ENCODE data around the gene DNMBP.

DNMBP gene

GRCh38 chr10:99852481-99853213, 157.1 kb downstream of the DNMBP start:
- no peak for TF ChIP-seq FOXM1 (IDR thresholded peaks at IDR 0.05; ENCODE audit: borderline replicate concordance)
- TF ChIP-seq ELF4 (IDR thresholded peaks at IDR 0.05): no peak
- no peak for TF ChIP-seq SUZ12 (IDR thresholded peaks at IDR 0.05)
- no peak for TF ChIP-seq LEF1 (IDR thresholded peaks at IDR 0.05; ENCODE audit: borderline replicate concordance)
- no peak for TF ChIP-seq FOXA1 (IDR thresholded peaks at IDR 0.05)
- no peak for TF ChIP-seq NFRKB (IDR thresholded peaks at IDR 0.05)
- no peak for TF ChIP-seq CTBP1 (IDR thresholded peaks at IDR 0.05; ENCODE audit: borderline replicate concordance)
- TF ChIP-seq, protein P1, sequence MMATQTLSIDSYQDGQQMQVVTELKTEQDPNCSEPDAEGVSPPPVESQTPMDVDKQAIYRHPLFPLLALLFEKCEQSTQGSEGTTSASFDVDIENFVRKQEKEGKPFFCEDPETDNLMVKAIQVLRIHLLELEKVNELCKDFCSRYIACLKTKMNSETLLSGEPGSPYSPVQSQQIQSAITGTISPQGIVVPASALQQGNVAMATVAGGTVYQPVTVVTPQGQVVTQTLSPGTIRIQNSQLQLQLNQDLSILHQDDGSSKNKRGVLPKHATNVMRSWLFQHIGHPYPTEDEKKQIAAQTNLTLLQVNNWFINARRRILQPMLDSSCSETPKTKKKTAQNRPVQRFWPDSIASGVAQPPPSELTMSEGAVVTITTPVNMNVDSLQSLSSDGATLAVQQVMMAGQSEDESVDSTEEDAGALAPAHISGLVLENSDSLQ (IDR thresholded peaks at IDR 0.05): no peak
- no peak for TF ChIP-seq ARNT (IDR thresholded peaks at IDR 0.05)
- no peak for TF ChIP-seq L3MBTL2 (conservative IDR thresholded peaks at IDR 0.05)
- no peak for TF ChIP-seq HDGF (IDR thresholded peaks at IDR 0.05; ENCODE audit: borderline replicate concordance)
- TF ChIP-seq FOXK2 (IDR thresholded peaks at IDR 0.05): no peak
- no peak for TF ChIP-seq SP1 (IDR thresholded peaks at IDR 0.05)
- TF ChIP-seq ZNF384 (IDR thresholded peaks at IDR 0.05): no peak
- CTCF ChIA-PET: no interaction called here
- no peak for DNase-seq (ENCODE audit: extremely low spot score)
- POLR2A ChIA-PET: no interaction called here

DNA sequence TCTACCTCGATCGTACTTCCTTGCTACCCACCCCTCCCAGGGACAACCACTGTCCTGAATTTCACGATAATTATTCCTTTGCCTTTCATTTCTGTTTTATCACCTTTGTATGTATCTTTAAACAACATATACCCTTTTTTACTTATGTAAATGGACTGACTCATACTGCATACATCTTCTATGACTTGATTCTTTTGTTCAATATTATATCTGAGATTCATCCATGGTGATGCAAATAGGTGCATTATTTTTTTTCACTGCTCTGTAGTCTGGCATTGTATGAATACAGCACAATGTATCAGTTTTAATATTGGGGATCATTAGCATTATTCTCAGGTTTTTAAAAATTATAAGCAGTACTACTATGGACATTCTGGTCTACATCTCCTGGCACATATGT, 157.9 kb downstream of the DNMBP start:
- no peak for TF ChIP-seq SUZ12 (IDR thresholded peaks at IDR 0.05)
- TF ChIP-seq HDGF (IDR thresholded peaks at IDR 0.05; ENCODE audit: borderline replicate concordance): no peak
- no peak for TF ChIP-seq ELF4 (IDR thresholded peaks at IDR 0.05)
- ChIA-PET POLR2A (no interaction called here), CTCF (no interaction called here)
- DNase-seq (ENCODE audit: extremely low spot score): no peak

DNA sequence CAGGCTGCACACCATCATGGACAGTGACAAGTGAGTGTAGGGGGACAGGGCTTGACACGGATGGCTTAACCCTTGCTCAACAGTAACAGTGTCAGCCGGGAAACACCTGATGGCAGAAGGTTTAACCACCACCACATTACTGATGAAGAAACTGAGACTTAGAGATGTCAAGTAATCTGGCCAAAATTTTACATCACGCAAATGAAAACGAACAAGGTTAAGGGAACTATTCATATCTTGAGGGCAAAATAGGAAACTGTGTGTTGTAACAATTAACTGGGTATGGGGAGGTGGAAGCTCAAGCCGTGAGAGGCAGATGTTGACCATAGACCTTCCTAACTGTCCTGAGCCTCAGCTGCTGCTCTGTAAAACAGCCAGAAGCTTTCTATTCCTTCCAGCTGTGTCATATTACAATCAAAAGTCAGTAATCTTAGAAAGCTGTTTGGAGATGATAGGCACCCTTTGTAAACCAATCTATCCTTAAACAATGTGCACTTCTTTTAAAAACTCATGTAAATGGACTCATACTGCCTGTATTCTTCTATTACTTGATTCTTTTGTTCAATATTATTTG, 158.9 kb downstream of the DNMBP start:
- DNase-seq (ENCODE audit: extremely low spot score): no peak
- POLR2A ChIA-PET: no interaction called here
- TF ChIP-seq BHLHE40 (IDR thresholded peaks at IDR 0.05; ENCODE audit: borderline replicate concordance) (no peak), CTBP1 (IDR thresholded peaks at IDR 0.05; ENCODE audit: borderline replicate concordance) (no peak), TARDBP (IDR thresholded peaks at IDR 0.05) (no peak), HDGF (IDR thresholded peaks at IDR 0.05; ENCODE audit: borderline replicate concordance) (no peak), LEF1 (IDR thresholded peaks at IDR 0.05; ENCODE audit: borderline replicate concordance) (no peak), NFRKB (IDR thresholded peaks at IDR 0.05) (no peak), ARNT (IDR thresholded peaks at IDR 0.05) (no peak), ZNF384 (IDR thresholded peaks at IDR 0.05) (no peak), SP1 (IDR thresholded peaks at IDR 0.05) (no peak), FOXA1 (IDR thresholded peaks at IDR 0.05) (no peak)
- TF ChIP-seq, protein P1 (IDR thresholded peaks at IDR 0.05): no peak
- CTCF ChIA-PET: no interaction called here

- POLR2A ChIA-PET: no interaction called here
- CTCF ChIA-PET: interaction anchor here (0.9 to 6.6 kb wide), 2 partner anchors 128 to 197 kb away, joined by 3 to 73 read pairs; no protein-coding TSS in a partner anchor
- no peak for DNase-seq (ENCODE audit: extremely low spot score)
- TF ChIP-seq BHLHE40 (IDR thresholded peaks at IDR 0.05; ENCODE audit: borderline replicate concordance) (no peak), FOXA1 (IDR thresholded peaks at IDR 0.05) (no peak), L3MBTL2 (conservative IDR thresholded peaks at IDR 0.05) (no peak)
Measured at GRCh38 chr10:99850021-99850766, 159.6 kb downstream of the DNMBP start.

DNA sequence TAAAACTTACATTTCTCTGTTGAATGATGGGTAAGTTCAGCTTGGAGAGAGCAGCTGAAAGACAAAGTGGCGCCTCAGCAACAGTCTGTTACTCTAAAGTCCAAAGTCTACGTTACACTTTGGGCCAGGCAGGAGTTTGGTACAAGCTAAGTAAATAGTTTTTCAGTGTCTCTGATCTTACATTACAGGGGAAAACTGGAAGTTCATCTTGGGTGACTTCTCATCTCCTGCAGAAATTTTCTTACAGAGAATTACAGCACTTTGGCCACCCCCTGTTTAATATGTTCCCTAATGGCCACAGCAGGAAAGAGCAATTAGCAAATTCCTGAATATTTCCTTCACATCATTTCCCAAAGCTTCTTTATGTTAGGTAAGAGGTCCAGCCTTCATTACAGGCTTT, 160.2 kb downstream of the DNMBP start:
- DNase-seq (ENCODE audit: extremely low spot score): no peak
- ChIA-PET CTCF (interaction anchor here (0.9 to 6.6 kb wide), 2 partner anchors 128 to 197 kb away, joined by 3 to 73 read pairs; no protein-coding TSS in a partner anchor), POLR2A (interaction anchor here (1.0 kb wide), 2 partner anchors 155 to 434 kb away, joined by 3 read pairs; no protein-coding TSS in a partner anchor)
- TF ChIP-seq SUZ12 (IDR thresholded peaks at IDR 0.05): no peak
- TF ChIP-seq CTBP1 (IDR thresholded peaks at IDR 0.05; ENCODE audit: borderline replicate concordance): no peak
- no peak for TF ChIP-seq BHLHE40 (IDR thresholded peaks at IDR 0.05; ENCODE audit: borderline replicate concordance)

- TF ChIP-seq LEF1 (IDR thresholded peaks at IDR 0.05; ENCODE audit: borderline replicate concordance) (no peak), NFRKB (IDR thresholded peaks at IDR 0.05) (no peak)
- DNase-seq (ENCODE audit: extremely low spot score): no peak
- POLR2A ChIA-PET: interaction anchor here (1.0 kb wide), 2 partner anchors 156 to 434 kb away, joined by 3 read pairs; no protein-coding TSS in a partner anchor
- CTCF ChIA-PET: interaction anchor here (6.6 kb wide), 1 partner anchor 198 kb away, joined by 73 read pairs; no protein-coding TSS in a partner anchor
Measured at GRCh38 chr10:99849057-99849456, 160.7 kb downstream of the DNMBP start.

DNA sequence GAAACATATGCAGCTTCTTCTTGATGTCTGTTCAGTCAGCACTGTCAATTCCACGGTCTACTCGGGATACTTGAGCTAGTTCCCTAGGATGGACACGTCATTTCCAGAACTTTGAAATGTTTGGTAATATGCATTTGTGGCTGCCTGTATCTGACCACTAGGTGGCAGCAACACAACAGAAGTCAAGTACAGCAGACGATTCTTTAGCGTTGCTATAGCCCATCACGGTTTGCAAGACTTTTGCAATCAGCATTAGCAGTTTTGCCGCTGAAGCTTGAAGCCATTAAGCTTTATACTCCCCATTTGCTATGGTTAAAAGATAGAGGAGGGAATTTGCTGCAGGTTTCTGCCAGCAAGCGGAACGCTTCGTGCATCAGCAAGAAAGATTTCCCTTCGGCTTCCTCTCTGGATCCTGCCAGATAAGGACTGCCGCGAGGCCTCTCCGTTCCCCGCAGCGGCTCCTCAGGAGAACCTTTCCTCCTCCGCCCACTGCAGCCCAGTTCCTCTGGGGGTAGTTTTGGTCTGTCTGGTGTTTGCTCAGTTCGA, 163.8 kb downstream of the DNMBP start:
- ChIA-PET CTCF (interaction anchor here (0.6 to 6.6 kb wide), 29 partner anchors 9 to 798 kb away, joined by 3 to 73 read pairs (median 4); partner anchors contain the start of genes COX15, CUTC and DNMBP), POLR2A (interaction anchor here (0.5 to 1.6 kb wide), 5 partner anchors 14 to 441 kb away, joined by 3 to 7 read pairs (median 3); partner anchors contain the start of genes BLOC1S2, COX15 and CUTC)
- DNase-seq (ENCODE audit: extremely low spot score): peak; percentile 83
- TF ChIP-seq SUZ12 (IDR thresholded peaks at IDR 0.05) (no peak), TARDBP (IDR thresholded peaks at IDR 0.05) (no peak), BHLHE40 (IDR thresholded peaks at IDR 0.05; ENCODE audit: borderline replicate concordance) (no peak), LEF1 (IDR thresholded peaks at IDR 0.05; ENCODE audit: borderline replicate concordance) (no peak), ZNF384 (IDR thresholded peaks at IDR 0.05) (no peak), FOXK2 (IDR thresholded peaks at IDR 0.05) (no peak), L3MBTL2 (conservative IDR thresholded peaks at IDR 0.05) (no peak)
- TF ChIP-seq, protein P1 (IDR thresholded peaks at IDR 0.05): no peak

Data from HEK293T (cell line).